Lung microvascular endothelial cell (primary cell): ENCODE measurements around the gene RNASEL. TPM values are rescaled to one million over a fixed set of nuclear protein-coding genes. Genes with fewer than 3 reads are reported as not detected.
"Not testable (repeated sequence)": the region's sequence is repeated elsewhere in the genome, so short reads cannot be mapped to it uniquely, and the experiment has no call there.

Source experiments
- DNase-seq, 2 donors: peaks; one replicate each; pipeline versions ENCODE4 v3.0.0 to v3.0.0-alpha.2; 2010; ENCODE audit warnings: low read depth in 2 of 2
- total RNA-seq: library from RNA; depleted of rRNA; stranded (reverse); fragments of >200 nt; gene quantifications from 2 replicates; pipeline ENCODE4 v1.2.1, GENCODE V29; 2014

Gene RNASEL
- 0.20 and 0.44 TPM in 2 replicates for total RNA-seq

- peak; percentile 53 to 78 for DNase-seq
Measured at GRCh38 chr1:182588500-182589396, at the start of gene RNASEL. RNASEL (minus strand) TSS chr1:182589256; CDS start chr1:182586806, 2,450 bp downstream.

- no peak for DNase-seq
Measured at GRCh38 chr1:182637769-182638168, 48.7 kb upstream of the RNASEL start.

GRCh38 chr1:182635871-182636270, 46.8 kb upstream of the RNASEL start:
- no peak for DNase-seq

- no peak for DNase-seq
Measured at GRCh38 chr1:182634306-182635072, 45.4 kb upstream of the RNASEL start.

GRCh38 chr1:182633657-182634281, 44.7 kb upstream of the RNASEL start:
- no peak for DNase-seq

- DNase-seq = no peak
Measured at GRCh38 chr1:182633031-182633430, 44.0 kb upstream of the RNASEL start.

- not testable (repeated sequence) for DNase-seq
Measured at GRCh38 chr1:182632441-182632857, 43.4 kb upstream of the RNASEL start.

GRCh38 chr1:182631954-182632353, 42.9 kb upstream of the RNASEL start:
- DNase-seq = no peak

GRCh38 chr1:182631053-182631677, 42.1 kb upstream of the RNASEL start:
- no peak for DNase-seq

GRCh38 chr1:182630586-182630985, 41.5 kb upstream of the RNASEL start:
- no peak for DNase-seq

GRCh38 chr1:182629499-182630096, 40.5 kb upstream of the RNASEL start:
- DNase-seq = no peak

GRCh38 chr1:182629080-182629479, 40.0 kb upstream of the RNASEL start:
- DNase-seq = no peak

GRCh38 chr1:182628657-182629056, 39.6 kb upstream of the RNASEL start:
- DNase-seq = no peak

- DNase-seq = no peak
Measured at GRCh38 chr1:182627622-182628021, 38.6 kb upstream of the RNASEL start.

- DNase-seq = no peak
Measured at GRCh38 chr1:182626527-182626926, 37.5 kb upstream of the RNASEL start.

- no peak for DNase-seq
Measured at GRCh38 chr1:182625719-182626504, 36.9 kb upstream of the RNASEL start.

- DNase-seq = no peak
Measured at GRCh38 chr1:182625024-182625423, 36.0 kb upstream of the RNASEL start.

GRCh38 chr1:182624577-182624976, 35.5 kb upstream of the RNASEL start:
- no peak for DNase-seq

GRCh38 chr1:182622901-182623528, 34.0 kb upstream of the RNASEL start:
- DNase-seq = no peak

- no peak for DNase-seq
Measured at GRCh38 chr1:182621906-182622305, 32.9 kb upstream of the RNASEL start.
